ENCODE measurements around the gene PSME3IP1. TPM values are rescaled to one million over a fixed set of nuclear protein-coding genes. Genes with fewer than 3 reads are reported as not detected.
"Not testable (repeated sequence)": the region's sequence is repeated elsewhere in the genome, so short reads cannot be mapped to it uniquely, and the experiment has no call there.

Gene PSME3IP1
- total RNA-seq, 1 donor from 2014 or later, result 59.0 TPM

GRCh38 chr16:57111420-57111819 is 74.4 kb downstream of the PSME3IP1 start:
- no peak for DNase-seq
- ATAC-seq, result no peak
- intact Hi-C loops (cut with micrococcal nuclease), result no loop called here

- intact Hi-C loops (cut with micrococcal nuclease), result no loop called here
- ATAC-seq, result no peak
- DNase-seq, result no peak
Measured at GRCh38 chr16:57110937-57111336, 74.9 kb downstream of the PSME3IP1 start.

GRCh38 chr16:57109259-57110105 is 76.4 kb downstream of the PSME3IP1 start:
- ATAC-seq; intact Hi-C loops (cut with micrococcal nuclease); DNase-seq: not testable (repeated sequence)

DNA sequence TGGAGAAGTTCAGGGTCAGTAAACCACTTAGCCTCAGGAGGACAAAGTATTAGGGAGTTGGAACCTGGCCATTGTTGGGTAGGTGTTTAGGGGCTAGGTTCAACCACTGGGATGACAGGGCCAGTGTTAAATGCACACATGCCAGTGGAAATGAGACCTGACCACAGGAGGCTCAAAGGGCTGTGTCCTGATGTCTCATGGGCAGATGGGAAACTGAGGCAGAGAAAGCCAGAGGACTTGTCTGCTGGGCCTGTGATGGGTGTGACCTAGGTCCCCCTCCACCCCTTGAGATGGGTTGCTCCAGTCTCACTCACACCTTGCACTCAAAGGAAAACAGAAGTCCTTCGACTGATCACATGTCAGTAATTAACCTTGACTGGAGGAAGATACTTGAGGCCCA is 77.4 kb downstream of the PSME3IP1 start:
- ATAC-seq, result no peak
- intact Hi-C loops (cut with micrococcal nuclease), result no loop called here
- DNase-seq, result no peak

DNA sequence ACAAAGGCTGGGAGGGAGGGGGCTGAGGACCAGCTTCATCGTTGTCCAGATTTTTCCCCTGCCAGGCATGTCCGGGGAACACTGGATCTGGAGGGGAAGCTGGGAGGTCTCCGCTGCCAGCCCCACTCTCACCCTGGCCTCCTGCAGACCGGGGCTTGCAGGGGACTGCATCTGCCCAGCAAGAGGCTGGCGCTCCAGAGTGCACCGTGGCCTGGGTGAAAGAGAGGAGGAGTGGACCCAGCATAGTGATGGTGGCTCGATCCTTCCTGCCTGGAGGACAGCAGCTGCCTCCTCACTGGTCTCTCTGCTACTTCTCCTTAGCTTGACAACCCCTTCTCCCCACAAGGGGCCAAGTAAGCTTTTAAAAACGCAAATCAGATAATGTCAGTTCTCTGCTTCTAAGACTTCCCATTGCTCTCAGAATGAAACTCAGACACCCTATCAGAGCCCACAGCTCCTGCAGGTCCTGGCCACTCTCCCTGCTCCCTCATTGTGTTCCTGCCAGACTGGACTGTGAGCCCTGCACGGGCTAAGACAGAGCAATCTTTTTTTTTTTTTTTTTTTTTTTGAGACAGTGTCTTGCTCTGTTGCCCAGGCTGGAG is 78.4 kb downstream of the PSME3IP1 start:
- intact Hi-C loops (cut with micrococcal nuclease), result no loop called here
- no peak for ATAC-seq
- no peak for DNase-seq

DNA sequence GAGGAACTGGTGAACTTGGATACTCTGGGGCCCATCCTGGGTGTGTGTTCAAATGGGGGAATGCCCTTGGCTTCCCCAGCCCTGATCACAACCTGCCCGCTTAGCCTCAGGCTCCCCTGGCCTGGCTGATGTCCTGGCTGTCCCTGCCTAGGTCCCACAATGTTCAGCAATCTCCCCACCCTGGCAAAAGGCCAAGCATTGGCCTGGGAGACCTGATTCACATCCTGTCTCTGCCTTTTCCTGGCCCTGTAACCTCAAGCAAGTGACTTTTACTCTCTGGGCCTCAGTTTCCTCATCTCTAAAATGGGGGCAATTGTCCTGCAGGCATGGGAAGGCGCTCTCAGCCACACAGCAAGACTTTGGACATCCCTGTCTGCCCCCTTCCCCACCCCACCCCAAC is 79.1 kb downstream of the PSME3IP1 start:
- DNase-seq (peak; percentile 59), ATAC-seq (peak; percentile 62)
- intact Hi-C loops (cut with micrococcal nuclease), result no loop called here

- intact Hi-C loops (cut with micrococcal nuclease), result no loop called here
- no peak for ATAC-seq
- DNase-seq, result no peak
Measured at GRCh38 chr16:57105184-57105583, 80.7 kb downstream of the PSME3IP1 start.

DNA sequence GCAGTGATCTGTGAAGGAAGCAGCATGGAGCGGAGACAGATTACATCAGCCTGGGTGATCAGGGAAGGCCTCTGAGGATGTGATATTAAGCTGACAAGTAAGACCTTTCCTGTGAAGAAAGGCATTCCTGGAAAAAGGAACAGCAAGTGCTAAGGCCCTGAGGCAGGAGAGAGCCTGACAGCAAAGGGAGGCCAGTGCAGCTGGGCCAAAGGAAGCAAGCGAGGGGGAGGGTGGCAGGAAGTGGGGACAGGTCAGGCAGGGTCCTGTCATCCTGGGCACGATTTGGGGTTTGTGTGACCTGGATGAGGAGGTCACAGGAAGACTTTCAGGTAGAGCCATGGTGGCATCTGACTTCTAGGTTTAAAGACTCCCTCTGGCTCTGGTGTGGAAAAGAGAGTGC is 81.1 kb downstream of the PSME3IP1 start:
- DNase-seq, result no peak
- intact Hi-C loops (cut with micrococcal nuclease), result no loop called here
- no peak for ATAC-seq

DNA sequence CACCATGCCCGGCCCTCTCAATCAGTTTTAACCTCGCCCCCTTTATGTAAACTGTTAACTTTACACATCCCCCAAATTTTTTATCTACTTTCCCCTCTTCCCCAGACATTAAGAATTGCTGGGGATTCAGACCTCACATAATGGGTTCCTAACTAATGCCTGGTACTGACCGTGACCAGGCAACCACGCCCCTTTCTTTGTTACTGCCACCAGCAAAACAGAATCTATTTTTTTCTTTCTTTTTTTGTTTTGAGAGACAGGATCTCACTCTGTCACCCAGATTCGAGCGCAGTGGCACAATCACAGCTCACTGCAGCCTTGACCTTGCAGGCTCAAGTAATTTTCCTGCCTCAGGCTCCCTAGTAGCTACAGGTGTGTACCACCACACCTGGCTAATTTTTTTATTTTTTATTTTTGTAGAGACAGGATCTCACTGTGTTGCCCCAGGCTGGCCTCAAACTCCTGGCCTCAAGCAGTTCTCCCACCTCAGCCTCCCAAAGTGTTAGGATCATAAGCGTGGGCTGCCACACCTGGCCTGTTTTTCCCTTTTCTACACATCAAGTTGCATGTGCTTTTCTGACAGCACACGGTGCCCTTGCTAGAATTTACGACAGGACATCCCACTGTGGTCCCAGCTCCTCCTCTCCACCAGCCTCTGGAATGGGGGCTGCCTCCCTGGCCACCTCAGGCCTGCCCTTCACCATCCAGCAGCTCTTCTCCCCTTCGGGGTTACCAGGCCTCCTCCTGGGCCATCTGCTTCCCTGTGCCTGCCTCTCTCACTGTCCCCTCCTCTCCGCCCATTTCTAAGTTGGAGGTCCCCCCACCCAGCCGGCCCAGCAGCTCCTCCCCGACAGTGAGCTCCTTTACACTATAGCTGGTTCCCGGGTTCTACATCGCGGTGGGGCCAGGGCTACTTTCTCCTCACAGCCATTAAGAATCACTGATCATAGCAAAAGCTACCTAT is 82.7 kb downstream of the PSME3IP1 start:
- ATAC-seq, result no peak
- DNase-seq, result no peak
- intact Hi-C loops (cut with micrococcal nuclease), result no loop called here

Other genes starting within 250 kb of the PSME3IP1 start
- 0.37 TPM for gene CETP, start 224.1 kb downstream of the PSME3IP1 start, total RNA-seq
- gene NLRC5, start 196.5 kb downstream of the PSME3IP1 start, total RNA-seq, result 9.8 TPM
- 11.2 TPM for gene CPNE2, start 93.5 kb downstream of the PSME3IP1 start, total RNA-seq
- gene RSPRY1, start 290 bp upstream of the PSME3IP1 start, total RNA-seq, result 20.3 TPM
- gene ARL2BP, start 59.2 kb upstream of the PSME3IP1 start, total RNA-seq, result 60.3 TPM
- gene PLLP, start 98.6 kb upstream of the PSME3IP1 start, total RNA-seq, result 3.1 TPM
- gene CCL22, start 172.7 kb upstream of the PSME3IP1 start, total RNA-seq, result not detected
- 11.7 TPM for gene CX3CL1, start 186.5 kb upstream of the PSME3IP1 start, total RNA-seq
- not detected for gene CCL17, start 218.7 kb upstream of the PSME3IP1 start, total RNA-seq